GM12874 (cell line): ENCODE results near the gene SLC13A3.

Experiments used
- TF ChIP-seq, protein P1 (sequence below): IDR thresholded peaks from 2 replicates; pipeline ENCODE4 v1.5.1; 2011; ENCODE audit warnings: low read depth, mild to moderate bottlenecking, control low read depth, low read length, moderate library complexity; ENCODE audit not compliant: insufficient read depth

Gene SLC13A3

DNA sequence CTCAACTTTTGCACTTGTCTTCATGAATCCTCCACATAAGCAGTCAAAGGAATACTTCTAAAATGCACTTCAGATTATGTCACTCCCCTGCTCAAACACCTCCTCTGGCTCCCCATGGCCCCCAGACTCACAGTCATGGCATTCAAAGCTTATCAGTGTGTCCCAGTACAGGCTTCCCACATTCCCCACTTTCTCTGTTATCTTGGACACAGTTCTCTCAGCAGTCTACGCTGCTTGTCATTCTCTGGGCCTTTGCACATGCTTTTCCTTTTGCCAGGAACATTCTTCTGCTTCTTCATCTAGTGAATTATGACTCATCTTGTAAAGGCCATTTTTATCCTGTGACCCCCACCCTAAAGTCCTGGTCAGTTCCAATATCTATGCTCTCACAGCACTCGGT, 31.8 kb downstream of the SLC13A3 start:
- TF ChIP-seq, protein P1, sequence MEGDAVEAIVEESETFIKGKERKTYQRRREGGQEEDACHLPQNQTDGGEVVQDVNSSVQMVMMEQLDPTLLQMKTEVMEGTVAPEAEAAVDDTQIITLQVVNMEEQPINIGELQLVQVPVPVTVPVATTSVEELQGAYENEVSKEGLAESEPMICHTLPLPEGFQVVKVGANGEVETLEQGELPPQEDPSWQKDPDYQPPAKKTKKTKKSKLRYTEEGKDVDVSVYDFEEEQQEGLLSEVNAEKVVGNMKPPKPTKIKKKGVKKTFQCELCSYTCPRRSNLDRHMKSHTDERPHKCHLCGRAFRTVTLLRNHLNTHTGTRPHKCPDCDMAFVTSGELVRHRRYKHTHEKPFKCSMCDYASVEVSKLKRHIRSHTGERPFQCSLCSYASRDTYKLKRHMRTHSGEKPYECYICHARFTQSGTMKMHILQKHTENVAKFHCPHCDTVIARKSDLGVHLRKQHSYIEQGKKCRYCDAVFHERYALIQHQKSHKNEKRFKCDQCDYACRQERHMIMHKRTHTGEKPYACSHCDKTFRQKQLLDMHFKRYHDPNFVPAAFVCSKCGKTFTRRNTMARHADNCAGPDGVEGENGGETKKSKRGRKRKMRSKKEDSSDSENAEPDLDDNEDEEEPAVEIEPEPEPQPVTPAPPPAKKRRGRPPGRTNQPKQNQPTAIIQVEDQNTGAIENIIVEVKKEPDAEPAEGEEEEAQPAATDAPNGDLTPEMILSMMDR, result no peak

DNA sequence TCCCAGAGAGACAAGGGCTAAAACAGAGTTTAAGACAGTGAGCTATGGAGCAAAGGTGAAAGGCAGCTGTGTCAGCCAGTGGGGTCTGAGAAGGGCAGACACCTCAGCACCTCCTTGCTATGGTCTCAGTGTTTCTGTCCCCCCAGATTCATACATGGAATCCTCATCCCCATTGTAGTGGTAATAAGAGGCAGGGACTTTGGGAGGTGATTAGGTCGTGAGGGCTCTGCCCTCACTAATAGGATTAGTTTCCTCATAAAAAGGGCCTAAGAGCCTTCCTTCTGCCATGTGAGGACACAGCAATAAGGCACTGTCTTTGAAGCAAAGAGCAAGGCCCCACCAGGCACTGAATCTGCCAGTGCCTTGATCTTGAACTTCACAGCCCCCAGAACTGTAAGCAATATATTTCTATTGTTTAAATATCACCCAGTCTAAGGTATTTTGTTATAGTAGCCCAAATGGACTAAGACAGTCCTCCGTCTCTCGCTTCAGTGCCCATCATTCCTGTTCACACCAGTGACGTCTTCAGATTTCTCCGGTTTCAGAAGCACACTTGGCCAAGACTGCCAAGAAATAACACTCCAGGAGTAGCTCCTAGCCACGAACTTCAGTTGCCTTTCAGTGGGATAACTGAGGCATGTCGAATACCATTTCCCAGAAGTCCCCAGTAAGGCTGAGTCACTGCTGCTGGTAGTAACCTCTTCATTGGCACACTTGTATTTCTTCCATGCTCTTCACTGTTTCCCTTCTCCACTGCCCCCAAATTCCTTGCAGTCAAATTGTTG, 32.8 kb downstream of the SLC13A3 start:
- TF ChIP-seq, protein P1, result no peak

DNA sequence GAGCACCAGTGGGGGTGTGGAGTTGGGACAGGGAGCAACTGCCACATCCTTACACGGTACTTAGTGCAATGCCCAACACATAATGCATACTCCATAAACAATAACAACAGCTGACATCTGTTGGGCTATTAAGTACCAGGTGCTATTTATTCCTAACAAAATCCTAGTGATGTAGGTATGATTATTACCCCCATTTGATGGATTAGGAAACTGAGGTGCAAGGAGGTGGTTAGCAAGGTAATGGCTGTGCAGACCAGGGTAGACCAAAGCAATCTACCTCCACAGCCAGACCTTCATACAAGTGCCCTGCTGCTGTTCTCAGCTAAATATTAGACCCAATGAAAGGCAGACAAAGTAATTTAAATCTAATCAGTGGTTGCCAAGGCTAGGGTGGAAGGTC, 36.8 kb downstream of the SLC13A3 start:
- TF ChIP-seq, protein P1, result no peak

DNA sequence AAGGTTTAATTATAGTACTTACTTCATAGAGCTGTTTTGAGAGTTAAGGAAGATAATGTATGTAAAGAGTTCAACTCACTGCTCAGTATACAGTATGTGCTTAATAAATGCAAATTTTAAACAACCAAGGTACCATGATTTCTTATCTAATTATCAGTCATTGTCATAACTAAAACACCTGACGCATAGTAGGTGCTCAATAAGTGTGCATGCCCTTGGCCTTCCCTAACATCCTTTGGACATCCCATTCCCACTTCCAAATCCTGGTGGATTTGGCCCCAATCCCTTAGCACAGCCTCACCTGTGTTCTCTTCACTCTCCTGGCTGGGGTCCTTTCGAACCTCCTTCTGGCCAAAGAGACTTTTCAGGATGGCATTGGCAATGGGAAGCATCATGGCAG, 41.1 kb downstream of the SLC13A3 start:
- TF ChIP-seq, protein P1, result no peak

DNA sequence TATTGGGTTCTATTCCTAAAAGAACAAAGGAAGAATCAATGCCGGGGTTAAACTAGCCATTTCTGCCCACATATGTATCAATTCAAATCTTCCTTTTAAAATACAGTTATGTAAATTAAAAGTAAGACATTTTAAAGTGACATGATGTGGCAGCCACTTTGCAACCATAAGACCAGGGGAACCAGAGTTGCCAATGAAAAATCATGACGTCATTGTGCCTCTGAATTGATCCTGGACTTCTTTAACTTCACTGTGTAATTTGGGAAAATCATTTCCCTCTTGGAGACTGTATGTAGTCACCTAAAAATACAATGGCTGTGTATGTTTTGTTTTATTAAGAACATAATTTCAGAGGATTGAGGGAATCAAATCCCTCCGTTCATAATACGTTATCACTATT, 42.2 kb downstream of the SLC13A3 start:
- TF ChIP-seq, protein P1, result no peak

DNA sequence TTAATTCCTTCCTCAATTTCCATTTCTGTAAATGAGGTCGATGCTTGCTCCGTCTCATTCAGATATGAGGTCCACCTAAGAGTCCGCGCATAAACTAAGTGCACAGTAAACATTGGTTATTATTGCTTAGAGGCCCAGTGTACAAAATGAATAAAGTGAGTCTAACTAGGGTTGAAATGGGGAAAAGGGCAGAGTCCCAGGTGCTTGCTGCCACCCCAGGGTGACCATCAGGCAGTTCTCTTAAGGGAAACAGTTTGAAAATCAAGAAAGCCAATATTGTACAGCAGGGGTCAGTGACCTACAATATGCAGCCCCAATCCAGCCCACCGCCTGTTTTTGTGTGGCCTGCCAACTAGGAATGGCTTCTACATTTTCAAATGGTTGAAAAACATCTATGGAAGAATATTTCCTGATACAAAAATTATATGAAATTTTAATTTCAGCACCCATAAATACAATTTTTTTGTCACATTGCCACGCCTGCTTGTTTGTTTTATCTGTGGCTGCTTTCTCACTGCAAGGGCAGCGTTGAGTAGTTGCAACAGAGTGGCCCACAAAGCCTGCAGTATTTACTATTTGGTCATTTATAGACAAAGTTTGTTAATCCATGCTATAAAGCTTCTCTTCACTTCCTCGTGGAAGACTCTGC, 43.3 kb downstream of the SLC13A3 start:
- TF ChIP-seq, protein P1, result no peak

DNA sequence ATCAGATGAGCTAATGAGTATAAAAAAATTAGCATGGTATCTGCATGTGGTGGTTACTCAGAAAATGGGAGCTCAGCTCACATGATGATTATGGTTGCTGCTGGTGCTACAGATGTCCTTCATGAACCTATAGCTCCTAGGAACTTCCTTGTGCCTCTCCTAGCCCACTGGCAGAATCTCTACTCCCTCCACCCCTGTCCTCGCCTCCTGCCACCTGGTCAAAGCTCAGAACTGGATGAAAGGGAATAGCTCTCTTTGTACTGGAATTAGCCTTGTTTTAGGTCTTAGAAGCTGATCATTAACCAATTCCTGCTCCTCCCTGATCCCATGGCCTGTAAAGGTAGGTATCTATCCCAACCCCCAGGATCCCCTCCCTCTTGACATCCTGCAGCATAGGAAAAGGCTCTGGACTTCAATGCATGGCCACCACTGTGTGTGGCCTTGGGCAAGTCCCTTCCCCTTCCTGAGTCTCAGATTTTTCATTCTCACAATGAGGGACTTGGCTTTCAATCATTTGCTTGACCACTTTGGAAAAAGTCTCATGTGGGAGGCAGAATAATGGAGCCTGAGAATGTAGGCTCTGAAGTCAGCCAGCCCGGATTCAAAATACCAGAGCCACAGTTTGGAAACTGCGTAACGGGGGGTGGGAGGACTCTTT, 43.9 kb downstream of the SLC13A3 start:
- TF ChIP-seq, protein P1, result no peak
